Measurements from ENCODE around the gene TTC1.

The TTC1 gene

GRCh38 chr5:160029004-160029403 is 20.1 kb downstream of the TTC1 start:
- DNase-seq (ENCODE audit: extremely low read depth, low read depth): no peak

GRCh38 chr5:160029540-160030139 is 20.7 kb downstream of the TTC1 start:
- H3K4me3 ChIP-seq (replicated peaks; ENCODE audit: low read depth, low read length): no peak overlapping the region
- TF ChIP-seq CTCF (IDR thresholded peaks at IDR 0.05; ENCODE audit: low read depth, low read length, missing control alignments): no peak
- DNase-seq (ENCODE audit: extremely low read depth, low read depth): no peak

More at GRCh38 chr5:160029004-160029403, 20.1 kb downstream of the TTC1 start:
- no peak overlapping the region for H3K4me3 ChIP-seq (replicated peaks; ENCODE audit: low read depth, low read length)
- no peak for TF ChIP-seq CTCF (IDR thresholded peaks at IDR 0.05; ENCODE audit: low read depth, low read length, missing control alignments)

GRCh38 chr5:160030631-160031377 is 21.9 kb downstream of the TTC1 start:
- no peak for DNase-seq (ENCODE audit: extremely low read depth, low read depth)
- no peak for TF ChIP-seq CTCF (IDR thresholded peaks at IDR 0.05; ENCODE audit: low read depth, low read length, missing control alignments)
- H3K4me3 ChIP-seq (replicated peaks; ENCODE audit: low read depth, low read length): no peak overlapping the region

- DNase-seq (ENCODE audit: extremely low read depth, low read depth): no peak
- no peak for TF ChIP-seq CTCF (IDR thresholded peaks at IDR 0.05; ENCODE audit: low read depth, low read length, missing control alignments)
- H3K4me3 ChIP-seq (replicated peaks; ENCODE audit: low read depth, low read length): no peak overlapping the region
Measured at GRCh38 chr5:160033546-160034252, 24.8 kb downstream of the TTC1 start.

- H3K4me3 ChIP-seq (replicated peaks; ENCODE audit: low read depth, low read length): no peak overlapping the region
- TF ChIP-seq CTCF (IDR thresholded peaks at IDR 0.05; ENCODE audit: low read depth, low read length, missing control alignments): no peak
- no peak for DNase-seq (ENCODE audit: extremely low read depth, low read depth)
Measured at GRCh38 chr5:160036243-160036642, 27.3 kb downstream of the TTC1 start.

GRCh38 chr5:160036884-160037283 is 27.9 kb downstream of the TTC1 start:
- TF ChIP-seq CTCF (IDR thresholded peaks at IDR 0.05; ENCODE audit: low read depth, low read length, missing control alignments): no peak
- no peak for DNase-seq (ENCODE audit: extremely low read depth, low read depth)
- no peak overlapping the region for H3K4me3 ChIP-seq (replicated peaks; ENCODE audit: low read depth, low read length)

Data from HFF-Myc (cell line).